Upper lobe of left lung (tissue), 4 donors: ENCODE measurements around the gene SPRR1A.

Experiments
- EP300 ChIP-seq, 4 donors: sonication (generic); formaldehyde crosslinking; IDR thresholded peaks; one replicate each; pipeline ENCODE4 v1.5.1; 2017; ENCODE audit warnings: antibody characterized with exemption in 4 of 4, control low read depth in 2 of 4
- POLR2A ChIP-seq, 4 donors: fragments of 450-650 bp; IDR thresholded peaks; one replicate each; pipeline ENCODE4 v1.5.1; 2016 to 2017; ENCODE audit warnings: antibody characterized with exemption in 4 of 4, mild to moderate bottlenecking in 2 of 4
- POLR2AphosphoS5 ChIP-seq, 2 donors: sonication (generic); formaldehyde crosslinking; IDR thresholded peaks; one replicate each; pipeline ENCODE4 v1.5.1; 2017; ENCODE audit warnings: antibody characterized with exemption in 2 of 2
- TF ChIP-seq, protein P1 (sequence below), 6 experiments: fragments of 450-650 bp in 4 of 6; fragments of 200-600 bp in 2 of 6; sonication (generic) in 2 of 6; IDR thresholded peaks; one replicate each; pipeline ENCODE4 v1.5.1; 2016 to 2019; ENCODE audit warnings: antibody characterized with exemption in 6 of 6

DNA sequence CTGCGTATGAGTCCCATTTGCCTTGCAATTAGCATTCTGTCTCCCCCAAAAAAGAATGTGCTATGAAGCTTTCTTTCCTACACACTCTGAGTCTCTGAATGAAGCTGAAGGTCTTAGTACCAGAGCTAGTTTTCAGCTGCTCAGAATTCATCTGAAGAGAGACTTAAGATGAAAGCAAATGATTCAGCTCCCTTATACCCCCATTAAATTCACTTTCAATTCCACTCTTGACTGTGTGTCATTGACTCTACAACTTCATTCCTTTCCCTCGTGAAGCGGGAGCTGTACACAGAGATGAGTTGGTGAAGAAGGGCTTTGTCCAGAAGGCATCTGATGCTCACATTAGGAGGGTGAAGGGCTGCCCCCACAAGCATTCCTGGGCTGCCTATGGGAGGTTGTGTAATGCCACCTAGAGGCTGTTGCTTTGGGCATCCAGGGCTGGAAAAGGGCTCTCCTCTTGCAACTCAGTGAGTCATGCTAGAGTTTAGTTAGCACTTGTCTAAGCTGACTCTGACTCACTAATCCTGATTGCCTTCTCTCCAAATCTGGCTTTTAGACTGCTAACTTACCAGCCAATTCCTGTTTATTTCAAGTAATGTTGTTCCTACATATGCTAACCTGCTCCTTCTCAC is 48.9 kb downstream of the SPRR1A start:
- TF ChIP-seq POLR2A (IDR thresholded peaks at IDR 0.05) (no peak), POLR2AphosphoS5 (IDR thresholded peaks at IDR 0.05) (no peak), EP300 (IDR thresholded peaks at IDR 0.05) (no peak)
- TF ChIP-seq, protein P1, sequence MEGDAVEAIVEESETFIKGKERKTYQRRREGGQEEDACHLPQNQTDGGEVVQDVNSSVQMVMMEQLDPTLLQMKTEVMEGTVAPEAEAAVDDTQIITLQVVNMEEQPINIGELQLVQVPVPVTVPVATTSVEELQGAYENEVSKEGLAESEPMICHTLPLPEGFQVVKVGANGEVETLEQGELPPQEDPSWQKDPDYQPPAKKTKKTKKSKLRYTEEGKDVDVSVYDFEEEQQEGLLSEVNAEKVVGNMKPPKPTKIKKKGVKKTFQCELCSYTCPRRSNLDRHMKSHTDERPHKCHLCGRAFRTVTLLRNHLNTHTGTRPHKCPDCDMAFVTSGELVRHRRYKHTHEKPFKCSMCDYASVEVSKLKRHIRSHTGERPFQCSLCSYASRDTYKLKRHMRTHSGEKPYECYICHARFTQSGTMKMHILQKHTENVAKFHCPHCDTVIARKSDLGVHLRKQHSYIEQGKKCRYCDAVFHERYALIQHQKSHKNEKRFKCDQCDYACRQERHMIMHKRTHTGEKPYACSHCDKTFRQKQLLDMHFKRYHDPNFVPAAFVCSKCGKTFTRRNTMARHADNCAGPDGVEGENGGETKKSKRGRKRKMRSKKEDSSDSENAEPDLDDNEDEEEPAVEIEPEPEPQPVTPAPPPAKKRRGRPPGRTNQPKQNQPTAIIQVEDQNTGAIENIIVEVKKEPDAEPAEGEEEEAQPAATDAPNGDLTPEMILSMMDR (IDR thresholded peaks at IDR 0.05): no peak
